Activated CD8-positive, alpha-beta memory T cell treated with anti-CD3 and anti-CD28 coated beads, Interleukin-2, amount 50 U/mL, for 1 hour (primary cell): ENCODE data around the gene RAP1A.

ENCODE experiments used
- DNase-seq: peaks from one replicate; pipeline ENCODE4 v3.0.0-alpha.2; 2020; ENCODE audit errors: extremely low read depth

Gene RAP1A

GRCh38 chr1:111619635-111620440 is at the start of gene RAP1A:
Gene RAP1A (plus strand): TSS chr1:111619789. CDS start chr1:111691361, 71,572 bp downstream.
- DNase-seq: peak; percentile 74

- no peak for DNase-seq
These were observed 49.7 kb upstream of the RAP1A start for GRCh38 chr1:111569913-111570312.

GRCh38 chr1:111570781-111571181 is 48.8 kb upstream of the RAP1A start:
- DNase-seq: no peak

- DNase-seq: no peak
These were observed 48.4 kb upstream of the RAP1A start for GRCh38 chr1:111571239-111571638.

- no peak for DNase-seq
These were observed 47.6 kb upstream of the RAP1A start for GRCh38 chr1:111571987-111572386.

- DNase-seq: no peak
These were observed 43.0 kb upstream of the RAP1A start for GRCh38 chr1:111576547-111576946.

GRCh38 chr1:111577814-111578213 is 41.8 kb upstream of the RAP1A start:
- DNase-seq: no peak

GRCh38 chr1:111581166-111581565 is 38.4 kb upstream of the RAP1A start:
- no peak for DNase-seq

GRCh38 chr1:111582016-111582415 is 37.6 kb upstream of the RAP1A start:
- DNase-seq: no peak

- no peak for DNase-seq
These were observed 36.7 kb upstream of the RAP1A start for GRCh38 chr1:111582644-111583618.

GRCh38 chr1:111585447-111586086 is 34.0 kb upstream of the RAP1A start:
- no peak for DNase-seq

GRCh38 chr1:111586112-111586511 is 33.5 kb upstream of the RAP1A start:
- DNase-seq: no peak

GRCh38 chr1:111587509-111588174 is 31.9 kb upstream of the RAP1A start:
- DNase-seq: no peak

GRCh38 chr1:111591937-111592336 is 27.7 kb upstream of the RAP1A start:
- DNase-seq: no peak

GRCh38 chr1:111592389-111593361 is 26.9 kb upstream of the RAP1A start:
- peak; percentile 88 for DNase-seq

GRCh38 chr1:111593403-111594305 is 25.9 kb upstream of the RAP1A start:
- DNase-seq: no peak

GRCh38 chr1:111594306-111594693 is 25.3 kb upstream of the RAP1A start:
- no peak for DNase-seq

- no peak for DNase-seq
These were observed 23.8 kb upstream of the RAP1A start for GRCh38 chr1:111595807-111596206.

- no peak for DNase-seq
These were observed 23.1 kb upstream of the RAP1A start for GRCh38 chr1:111596499-111596898.
